GM23248 (cell line): ENCODE results near the gene EBF4. TPM values are rescaled to one million over a fixed set of nuclear protein-coding genes. Genes with fewer than 3 reads are reported as not detected.

ENCODE experiments used
- DNase-seq: peaks from one replicate; pipeline ENCODE4 v3.0.0-alpha.2; 2015
- H2AFZ ChIP-seq: fragments of 200-600 bp; sonication (generic); 2 replicates; pipeline ENCODE4 v1.6.1; 2016; ENCODE audit warnings: antibody characterized with exemption
- H3F3A ChIP-seq: fragments of 200-600 bp; sonication (generic); 2 replicates; pipeline ENCODE4 v1.6.1; 2016; ENCODE audit warnings: mild to moderate bottlenecking, antibody characterized with exemption, mixed run types; ENCODE audit not compliant: insufficient read depth
- H3K27ac ChIP-seq: fragments of 200-600 bp; sonication (generic); 2 replicates; pipeline ENCODE4 v1.5.1; 2016; ENCODE audit warnings: mild to moderate bottlenecking
- H3K27me3 ChIP-seq: fragments of 200-600 bp; sonication (generic); replicated peaks from 2 replicates; pipeline ENCODE4 v1.6.1; 2016; ENCODE audit warnings: mild to moderate bottlenecking; ENCODE audit not compliant: insufficient read depth
- H3K36me3 ChIP-seq: fragments of 200-600 bp; sonication (generic); 2 replicates; pipeline ENCODE4 v1.6.1; 2016; ENCODE audit warnings: low read depth, mild to moderate bottlenecking
- H3K4me1 ChIP-seq: fragments of 200-600 bp; sonication (generic); 2 replicates; pipeline ENCODE4 v1.6.1; 2016; ENCODE audit warnings: mild to moderate bottlenecking; ENCODE audit not compliant: insufficient read depth
- H3K4me2 ChIP-seq: fragments of 200-600 bp; sonication (generic); one replicate; pipeline ENCODE4 v1.6.1; 2016; ENCODE audit warnings: mild to moderate bottlenecking; ENCODE audit not compliant: unreplicated experiment
- H3K4me3 ChIP-seq: fragments of 200-600 bp; sonication (generic); 2 replicates; pipeline ENCODE4 v1.5.1; 2016; ENCODE audit warnings: mild to moderate bottlenecking
- H3K79me2 ChIP-seq: fragments of 200-600 bp; sonication (generic); 2 replicates; pipeline ENCODE4 v1.6.1; 2016; ENCODE audit warnings: mild to moderate bottlenecking; ENCODE audit not compliant: insufficient read depth
- H3K9ac ChIP-seq: fragments of 200-600 bp; sonication (generic); 2 replicates; pipeline ENCODE4 v1.6.1; 2016; ENCODE audit warnings: mild to moderate bottlenecking
- H3K9me2 ChIP-seq: fragments of 200-600 bp; sonication (generic); 2 replicates; pipeline ENCODE4 v1.6.1; 2016; ENCODE audit warnings: mixed run types, mild to moderate bottlenecking, moderate library complexity; ENCODE audit not compliant: insufficient read depth
- H3K9me3 ChIP-seq: fragments of 200-600 bp; sonication (generic); one replicate; pipeline ENCODE4 v1.6.1; 2017; ENCODE audit warnings: low read depth
- H4K20me1 ChIP-seq: fragments of 200-600 bp; sonication (generic); 2 replicates; pipeline ENCODE4 v1.6.0; 2016; ENCODE audit not compliant: insufficient read depth
- EZH2 ChIP-seq: fragments of 200-600 bp; sonication (generic); IDR thresholded peaks from 2 replicates; pipeline ENCODE4 v1.6.1; 2018; ENCODE audit warnings: antibody characterized with exemption, mild to moderate bottlenecking; ENCODE audit not compliant: insufficient read depth, poor library complexity, severe bottlenecking
- EZH2phosphoT487 ChIP-seq: fragments of 200-600 bp; sonication (generic); IDR thresholded peaks from 2 replicates; pipeline ENCODE4 v1.6.1; 2018; ENCODE audit warnings: antibody characterized with exemption, moderate library complexity, mild to moderate bottlenecking, low read depth; ENCODE audit not compliant: insufficient read depth
- WGBS, 2 experiments: methylation state at CpG; one replicate each; pipeline ENCODE4 v1.1.6; 2015 to 2017; ENCODE audit warnings: low lambda C conversion rate in 2 of 2, low coverage in 1 of 2; ENCODE audit errors: missing lambda C conversion rate in 2 of 2; 5-methylcytosine and 5-hydroxymethylcytosine counted together
- in situ Hi-C: fragments of 300-500 bp; cut with MboI; formaldehyde crosslinking; loops from 2 replicates; pipeline ENCODE4 v1.15.0; 2020
- polyA plus RNA-seq: library from polyadenylated mRNA; unstranded; fragments of >200 nt; fragmentation: Nextera tagmentation; extraction: Ambion mirVana; gene quantifications from 2 replicates; pipeline ENCODE4 v1.2.1, GENCODE V29; 2016
- total RNA-seq: library from RNA; depleted of rRNA; stranded (reverse); fragments of >200 nt; shearing (Covaris generic); gene quantifications from 2 replicates; pipeline ENCODE4 v1.2.3, GENCODE V29; 2014; rRNA removed

EBF4 gene
- total RNA-seq (0.76 TPM in 1 of 2 replicates, not detected in the other), polyA plus RNA-seq (0.36 TPM in 1 of 2 replicates, not detected in the other)

GRCh38 chr20:2692036-2692885 is at the start of gene EBF4:
Gene EBF4, plus strand, starts transcription at chr20:2692780. Its CDS starts 866 bp downstream, at chr20:2693646.
- no peaks in the 10 kb centered on the region for H3K36me3 ChIP-seq
- H3K9me3 ChIP-seq: no peaks in the 10 kb centered on the region
- in situ Hi-C loops: no loop called here
- peaks cover 36% of the 10 kb centered on the region for H3K27me3 ChIP-seq
- peak; percentile 76 for TF ChIP-seq EZH2
- no peak for TF ChIP-seq EZH2phosphoT487
- no peaks in the 10 kb centered on the region for H3F3A ChIP-seq
- no peak within 1 kb of the TSS for H3K27ac ChIP-seq
- H2AFZ ChIP-seq: no peak within 1 kb of the TSS
- H3K79me2 ChIP-seq: no peaks in the 10 kb centered on the region
- no peaks in the 10 kb centered on the region for H3K4me1 ChIP-seq
- no peaks in the 10 kb centered on the region for H3K9me2 ChIP-seq
- WGBS, 2 experiments: 8 to 20% methylated on average over 19 to 53 of the region's 106 CpGs
- no peak within 1 kb of the TSS for H3K9ac ChIP-seq
- H4K20me1 ChIP-seq: no peaks in the 10 kb centered on the region
- H3K4me3 ChIP-seq: peak within 1 kb of the TSS; percentile 26; the same call in 1 of the 2 replicates
- peak; percentile 13 for DNase-seq
- no peak within 1 kb of the TSS for H3K4me2 ChIP-seq

- H3K9ac ChIP-seq: no peak overlapping the region
- H3K36me3 ChIP-seq: peaks cover 6% of the 10 kb centered on the region; the same call in 1 of the 2 replicates
- WGBS, 2 experiments: 38 to 42% methylated on average over 1 of the region's 1 CpG
- no peak overlapping the region for H3K4me3 ChIP-seq
- TF ChIP-seq EZH2 (no peak), EZH2phosphoT487 (no peak)
- DNase-seq: no peak
- H3K27me3 ChIP-seq: no peaks in the 10 kb centered on the region
- H3K9me3 ChIP-seq: no peaks in the 10 kb centered on the region
- no peaks in the 10 kb centered on the region for H3K79me2 ChIP-seq
- no peak overlapping the region for H3K4me2 ChIP-seq
- H3K4me1 ChIP-seq: no peaks in the 10 kb centered on the region
- H3K27ac ChIP-seq: no peak overlapping the region
- in situ Hi-C loops: loop anchor here (10.0 kb wide), 1 partner anchor 119 kb away; no protein-coding TSS in a partner anchor
- peaks cover 5% of the 10 kb centered on the region; the same call in 1 of the 2 replicates for H3F3A ChIP-seq
- no peaks in the 10 kb centered on the region for H4K20me1 ChIP-seq
- no peak overlapping the region for H2AFZ ChIP-seq
- H3K9me2 ChIP-seq: no peaks in the 10 kb centered on the region
These were observed 48.9 kb upstream of the EBF4 start for GRCh38 chr20:2643708-2644107.

GRCh38 chr20:2651772-2652723 is 40.5 kb upstream of the EBF4 start, which contains the start of gene NOP56:
Gene NOP56, plus strand, starts transcription at chr20:2652632. Its CDS starts 29 bp downstream, at chr20:2652661.
- peaks cover 62% of the 10 kb centered on the region for H3K79me2 ChIP-seq
- in situ Hi-C loops: no loop called here
- no peaks in the 10 kb centered on the region for H3K9me2 ChIP-seq
- TF ChIP-seq EZH2phosphoT487 (no peak), EZH2 (no peak)
- peak within 1 kb of the TSS; percentile 90 for H3K9ac ChIP-seq
- peaks cover 30% of the 10 kb centered on the region for H3K36me3 ChIP-seq
- H3K4me1 ChIP-seq: peaks cover 4% of the 10 kb centered on the region; the same call in 1 of the 2 replicates
- H4K20me1 ChIP-seq: no peaks in the 10 kb centered on the region
- H2AFZ ChIP-seq: peak within 1 kb of the TSS; percentile 88
- peak within 1 kb of the TSS; percentile 89 for H3K4me3 ChIP-seq
- H3K9me3 ChIP-seq: no peaks in the 10 kb centered on the region
- H3F3A ChIP-seq: peaks cover 43% of the 10 kb centered on the region
- peak within 1 kb of the TSS; percentile 83 for H3K27ac ChIP-seq
- peak within 1 kb of the TSS; percentile 98 for H3K4me2 ChIP-seq
- peak; percentile 93 for DNase-seq
- no peaks in the 10 kb centered on the region for H3K27me3 ChIP-seq
- 1% methylated on average over 64 to 68 of the region's 101 CpGs for WGBS, 2 experiments
